Osteoblast (primary cell): ENCODE measurements around the gene PCDHGA5. TPM values are rescaled to one million over a fixed set of nuclear protein-coding genes. Genes with fewer than 3 reads are reported as not detected.

Experiments used
- DNase-seq: peaks from one replicate; pipeline ENCODE4 v3.0.0; 2011; ENCODE audit warnings: low spot score, mixed read lengths; ENCODE audit not compliant: insufficient read length; ENCODE audit errors: missing footprints
- H2AFZ ChIP-seq: 2 replicates; pipeline ENCODE4 v1.6.0; 2011; ENCODE audit warnings: mild to moderate bottlenecking, low read length
- H3K27ac ChIP-seq: 2 replicates; pipeline ENCODE4 v1.5.1; 2011; ENCODE audit warnings: mild to moderate bottlenecking, low read depth, low read length, moderate library complexity
- H3K27me3 ChIP-seq: 2 replicates; pipeline ENCODE4 v1.6.0; 2012; ENCODE audit warnings: mild to moderate bottlenecking, control low read depth, inconsistent platforms, low read length, moderate library complexity; ENCODE audit not compliant: insufficient read depth
- H3K36me3 ChIP-seq: 2 replicates; pipeline ENCODE4 v1.5.1; 2011; ENCODE audit warnings: mild to moderate bottlenecking, low read length, control low read depth, moderate library complexity; ENCODE audit not compliant: insufficient read depth
- H3K4me1 ChIP-seq: 2 replicates; pipeline ENCODE4 v1.5.1; 2011; ENCODE audit warnings: mild to moderate bottlenecking, low read length, control low read depth, moderate library complexity; ENCODE audit not compliant: insufficient read depth
- H3K4me2 ChIP-seq: 2 replicates; pipeline ENCODE4 v1.6.0; 2011; ENCODE audit warnings: mild to moderate bottlenecking, low read length; ENCODE audit not compliant: insufficient read depth
- H3K4me3 ChIP-seq: fragments of 200-600 bp; sonication (generic); 3 replicates; pipeline ENCODE4 v1.5.1; 2012; ENCODE audit warnings: mild to moderate bottlenecking, low read length, inconsistent platforms; ENCODE audit not compliant: insufficient read depth
- H3K79me2 ChIP-seq: 2 replicates; pipeline ENCODE4 v1.6.0; 2012; ENCODE audit warnings: mild to moderate bottlenecking, low read length, control low read depth, inconsistent platforms; ENCODE audit not compliant: insufficient read depth
- H3K9me3 ChIP-seq: 2 replicates; pipeline ENCODE4 v1.5.1; 2011; ENCODE audit warnings: low read depth, low read length, control low read depth
- H4K20me1 ChIP-seq: 2 replicates; pipeline ENCODE4 v1.6.0; 2012; ENCODE audit warnings: mild to moderate bottlenecking, low read length, control low read depth; ENCODE audit not compliant: insufficient read depth
- total RNA-seq: library from RNA; depleted of rRNA; stranded (reverse); fragments of >200 nt; gene quantifications from 2 replicates; pipeline ENCODE4 v1.2.3, GENCODE V29; 2012
- TF ChIP-seq, protein P1 (sequence below): IDR thresholded peaks from 2 replicates; pipeline ENCODE4 v1.5.1; 2011; ENCODE audit warnings: mild to moderate bottlenecking, low read depth, low read length, moderate library complexity; ENCODE audit errors: extremely low read depth

Gene PCDHGA5
- total RNA-seq, 1 donor, result 2.5 TPM

DNA sequence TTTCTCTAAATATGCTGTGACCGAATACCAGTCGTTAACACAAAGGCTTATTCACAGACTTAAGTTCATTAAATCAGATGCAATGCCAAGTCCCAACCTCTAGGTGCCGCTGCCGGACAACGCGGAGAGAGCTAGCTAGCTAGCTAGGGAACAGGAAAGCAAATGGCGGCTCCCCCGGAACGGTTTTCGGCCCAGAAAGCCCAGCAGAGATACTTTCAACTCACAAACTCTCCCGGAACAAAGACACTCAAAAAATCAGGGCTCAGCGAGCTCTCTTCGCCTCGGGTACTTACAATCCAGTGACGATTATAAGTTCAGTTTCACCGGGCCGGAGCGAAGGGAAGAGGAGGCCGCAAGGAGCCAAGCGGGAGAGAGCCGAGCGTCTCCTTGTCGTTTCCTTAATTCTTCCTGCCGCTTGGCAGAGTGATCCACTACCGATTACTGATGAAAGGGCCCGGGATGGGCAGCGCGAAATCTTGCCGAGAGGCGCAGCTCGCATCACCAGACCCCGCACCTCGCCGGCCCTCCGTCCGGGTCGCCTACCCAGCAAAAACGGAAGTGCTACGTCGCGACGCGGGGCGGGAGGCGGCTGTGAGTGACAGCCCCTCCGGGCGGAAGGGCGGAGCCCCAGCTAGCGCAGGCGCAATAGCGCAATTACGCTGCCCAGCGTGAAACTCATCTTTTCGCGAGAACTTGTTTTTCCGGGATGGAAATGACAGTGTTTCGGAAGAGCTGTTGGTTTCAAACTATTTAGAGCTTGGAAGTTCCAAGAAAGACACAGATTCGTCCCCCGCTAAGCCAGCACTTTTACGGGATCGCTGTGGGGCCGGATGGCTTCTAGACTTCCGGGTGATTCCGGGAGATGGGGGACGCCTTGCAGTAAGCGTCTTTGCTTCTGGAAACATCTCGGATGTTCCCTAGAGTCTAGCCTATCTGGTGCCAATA is 43.5 kb upstream of the PCDHGA5 start, which contains the start of gene TAF7:
TSS of gene TAF7 (minus strand) at position 560 of the 945 bp plus-strand sequence. CDS start 740 bp downstream, outside the sequence.
- Histone ChIP-seq H3K27me3 (no peaks in the 10 kb centered on the region), H2AFZ (peak within 1 kb of the TSS; percentile 94), H3K27ac (peak within 1 kb of the TSS; percentile 98), H4K20me1 (peaks cover 20% of the 10 kb centered on the region), H3K4me2 (peak within 1 kb of the TSS; percentile 94), H3K9me3 (peaks cover 25% of the 10 kb centered on the region), H3K79me2 (peaks cover 37% of the 10 kb centered on the region), H3K4me1 (peaks cover 4% of the 10 kb centered on the region), H3K4me3 (peak within 1 kb of the TSS; percentile 90), H3K36me3 (peaks cover 37% of the 10 kb centered on the region)
- TF ChIP-seq, protein P1, sequence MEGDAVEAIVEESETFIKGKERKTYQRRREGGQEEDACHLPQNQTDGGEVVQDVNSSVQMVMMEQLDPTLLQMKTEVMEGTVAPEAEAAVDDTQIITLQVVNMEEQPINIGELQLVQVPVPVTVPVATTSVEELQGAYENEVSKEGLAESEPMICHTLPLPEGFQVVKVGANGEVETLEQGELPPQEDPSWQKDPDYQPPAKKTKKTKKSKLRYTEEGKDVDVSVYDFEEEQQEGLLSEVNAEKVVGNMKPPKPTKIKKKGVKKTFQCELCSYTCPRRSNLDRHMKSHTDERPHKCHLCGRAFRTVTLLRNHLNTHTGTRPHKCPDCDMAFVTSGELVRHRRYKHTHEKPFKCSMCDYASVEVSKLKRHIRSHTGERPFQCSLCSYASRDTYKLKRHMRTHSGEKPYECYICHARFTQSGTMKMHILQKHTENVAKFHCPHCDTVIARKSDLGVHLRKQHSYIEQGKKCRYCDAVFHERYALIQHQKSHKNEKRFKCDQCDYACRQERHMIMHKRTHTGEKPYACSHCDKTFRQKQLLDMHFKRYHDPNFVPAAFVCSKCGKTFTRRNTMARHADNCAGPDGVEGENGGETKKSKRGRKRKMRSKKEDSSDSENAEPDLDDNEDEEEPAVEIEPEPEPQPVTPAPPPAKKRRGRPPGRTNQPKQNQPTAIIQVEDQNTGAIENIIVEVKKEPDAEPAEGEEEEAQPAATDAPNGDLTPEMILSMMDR, result peak; percentile 96
- peak; percentile 93 for DNase-seq

DNA sequence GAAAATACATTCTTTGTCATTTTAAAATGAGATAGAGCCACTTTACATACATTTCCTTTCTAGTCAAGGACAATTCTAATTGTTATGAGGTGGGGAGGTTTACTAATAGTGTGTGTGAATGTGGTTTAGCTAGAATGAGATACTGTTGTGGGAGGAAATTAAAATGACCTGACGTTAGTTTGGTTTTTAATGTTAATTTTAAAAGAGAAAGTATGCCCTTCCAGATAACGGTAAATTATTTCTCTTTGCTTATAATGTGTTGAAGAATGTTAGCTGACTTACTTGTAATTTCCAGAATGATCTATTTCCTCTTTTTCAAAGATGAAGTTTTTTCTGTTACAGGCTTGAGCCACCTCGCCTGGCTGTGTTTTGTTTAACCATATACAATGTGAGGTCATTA is 41.7 kb upstream of the PCDHGA5 start:
- H3K4me3 ChIP-seq, result no peak overlapping the region
- TF ChIP-seq, protein P1, result no peak
- peaks cover 19% of the 10 kb centered on the region for H3K9me3 ChIP-seq
- H3K4me1 ChIP-seq, result peaks cover 4% of the 10 kb centered on the region
- H3K79me2 ChIP-seq, result peaks cover 25% of the 10 kb centered on the region
- no peaks in the 10 kb centered on the region for H3K27me3 ChIP-seq
- H2AFZ ChIP-seq, result no peak overlapping the region
- peaks cover 22% of the 10 kb centered on the region for H3K36me3 ChIP-seq
- peaks cover 20% of the 10 kb centered on the region for H4K20me1 ChIP-seq
- no peak for DNase-seq
- H3K27ac ChIP-seq, result no peak overlapping the region
- H3K4me2 ChIP-seq, result no peak overlapping the region

DNA sequence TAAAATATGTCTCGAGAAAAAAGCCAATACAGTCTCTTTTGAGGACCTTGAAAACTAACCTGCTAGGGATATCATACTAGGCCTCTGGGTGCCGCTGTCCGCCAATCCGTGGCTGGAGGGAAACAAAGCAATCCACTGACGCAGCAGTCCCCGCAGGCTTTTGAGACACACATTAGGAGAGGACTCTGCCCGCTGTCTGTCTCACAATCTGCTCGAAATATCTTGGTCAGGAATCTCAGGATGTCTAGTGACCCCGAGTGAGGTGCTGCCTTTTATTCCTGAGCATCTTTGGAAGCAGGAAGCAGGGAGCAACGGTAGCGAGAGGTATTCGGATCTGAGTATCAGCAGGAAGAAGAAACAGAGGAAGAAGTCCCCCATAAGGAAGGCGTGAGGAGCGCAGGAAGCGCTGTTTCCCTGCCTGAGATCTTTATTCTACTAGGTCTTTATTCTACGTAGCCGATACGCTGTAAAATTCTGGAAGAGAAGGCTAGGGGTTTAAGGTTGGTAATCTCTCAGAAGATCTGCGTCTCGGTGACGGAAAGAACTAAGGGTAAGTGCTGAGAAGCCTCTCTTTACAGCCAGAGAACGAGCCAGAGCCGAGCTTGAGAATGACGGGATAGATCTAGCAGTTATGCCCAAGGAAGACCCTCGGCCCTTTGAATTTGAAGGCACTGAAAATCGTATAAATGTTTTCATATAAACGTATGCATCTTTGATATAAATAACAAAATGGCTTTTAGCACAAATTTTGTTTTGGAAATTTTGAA is 37.7 kb upstream of the PCDHGA5 start:
- H2AFZ ChIP-seq, result peak overlapping the region; percentile 97

More for the DNA sequence above, 37.7 kb upstream of the PCDHGA5 start:
- Histone ChIP-seq H3K4me2 (peak overlapping the region; percentile 98), H3K4me1 (peaks cover 9% of the 10 kb centered on the region), H4K20me1 (no peaks in the 10 kb centered on the region), H3K4me3 (peak overlapping the region; percentile 77), H3K36me3 (no peaks in the 10 kb centered on the region), H3K79me2 (no peaks in the 10 kb centered on the region), H3K9me3 (no peaks in the 10 kb centered on the region), H3K27me3 (peaks cover 4% of the 10 kb centered on the region), H3K27ac (peak overlapping the region; percentile 47)
- peak; percentile 89 for DNase-seq
- TF ChIP-seq, protein P1, result peak; percentile 85
